Measurements from ENCODE around the gene CDK8.
A peak's percentile ranks its signal among the peaks of the same experiment; 100 is the strongest.
"Not testable (repeated sequence)": the region's sequence is repeated elsewhere in the genome, so short reads cannot be mapped to it uniquely, and the experiment has no call there.

The CDK8 gene

DNA sequence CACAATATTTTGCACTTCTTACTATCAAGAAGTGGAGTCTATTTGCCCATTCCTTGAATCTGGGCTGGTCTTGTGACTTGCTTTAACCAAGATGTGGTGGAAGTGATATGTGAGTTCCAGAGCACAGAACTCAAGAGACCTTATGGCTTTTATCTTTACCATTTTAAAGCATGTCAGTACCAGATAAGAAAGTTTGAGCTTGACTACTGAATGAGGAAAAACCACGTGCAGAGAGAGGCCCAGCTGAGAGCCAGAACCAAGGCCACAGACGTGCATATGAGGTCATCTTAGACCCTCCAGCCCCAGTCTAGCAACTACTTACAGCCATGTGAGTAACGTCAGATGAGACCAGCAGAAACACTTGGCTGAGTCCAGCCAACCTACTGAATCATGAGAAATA is 6.3 kb upstream of the CDK8 start:
- no peak overlapping the region for H3K9ac ChIP-seq (ENCODE audit: low read length)
- H3K4me3 ChIP-seq (ENCODE audit: insufficient read depth, low read length, poor library complexity, severe bottlenecking) = no peak overlapping the region
- no peak overlapping the region for H2AFZ ChIP-seq (ENCODE audit: low read depth, low read length, severe bottlenecking)
- H4K20me1 ChIP-seq (ENCODE audit: low read depth, low read length) = no peaks in the 10 kb centered on the region
- TF ChIP-seq, protein P1, sequence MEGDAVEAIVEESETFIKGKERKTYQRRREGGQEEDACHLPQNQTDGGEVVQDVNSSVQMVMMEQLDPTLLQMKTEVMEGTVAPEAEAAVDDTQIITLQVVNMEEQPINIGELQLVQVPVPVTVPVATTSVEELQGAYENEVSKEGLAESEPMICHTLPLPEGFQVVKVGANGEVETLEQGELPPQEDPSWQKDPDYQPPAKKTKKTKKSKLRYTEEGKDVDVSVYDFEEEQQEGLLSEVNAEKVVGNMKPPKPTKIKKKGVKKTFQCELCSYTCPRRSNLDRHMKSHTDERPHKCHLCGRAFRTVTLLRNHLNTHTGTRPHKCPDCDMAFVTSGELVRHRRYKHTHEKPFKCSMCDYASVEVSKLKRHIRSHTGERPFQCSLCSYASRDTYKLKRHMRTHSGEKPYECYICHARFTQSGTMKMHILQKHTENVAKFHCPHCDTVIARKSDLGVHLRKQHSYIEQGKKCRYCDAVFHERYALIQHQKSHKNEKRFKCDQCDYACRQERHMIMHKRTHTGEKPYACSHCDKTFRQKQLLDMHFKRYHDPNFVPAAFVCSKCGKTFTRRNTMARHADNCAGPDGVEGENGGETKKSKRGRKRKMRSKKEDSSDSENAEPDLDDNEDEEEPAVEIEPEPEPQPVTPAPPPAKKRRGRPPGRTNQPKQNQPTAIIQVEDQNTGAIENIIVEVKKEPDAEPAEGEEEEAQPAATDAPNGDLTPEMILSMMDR (IDR thresholded peaks at IDR 0.05; ENCODE audit: insufficient read depth, low read length, poor library complexity, severe bottlenecking) = no peak
- TF ChIP-seq EZH2phosphoT487 (conservative IDR thresholded peaks at IDR 0.05; ENCODE audit: low read length) = no peak
- no peaks in the 10 kb centered on the region for H3K36me3 ChIP-seq (ENCODE audit: low read length)
- H3K27me3 ChIP-seq (ENCODE audit: low read length) = no peaks in the 10 kb centered on the region
- 0 out of 2 replicates have a peak, but pooled peaks cover 3% of the 10 kb centered on the region for H3K9me3 ChIP-seq (ENCODE audit: insufficient read depth, low read length)
- no peak overlapping the region for H3K4me2 ChIP-seq (ENCODE audit: low read depth, low read length, poor library complexity, severe bottlenecking)
- H3K9me2 ChIP-seq (replicated peaks; ENCODE audit: insufficient read depth, low read length) = no peaks in the 10 kb centered on the region
- H3F3A ChIP-seq (ENCODE audit: insufficient read depth) = no peaks in the 10 kb centered on the region
- no peaks in the 10 kb centered on the region for H3K79me2 ChIP-seq (ENCODE audit: insufficient read depth, low read length)
- H3K27ac ChIP-seq (ENCODE audit: low read depth, low read length) = no peak overlapping the region

DNA sequence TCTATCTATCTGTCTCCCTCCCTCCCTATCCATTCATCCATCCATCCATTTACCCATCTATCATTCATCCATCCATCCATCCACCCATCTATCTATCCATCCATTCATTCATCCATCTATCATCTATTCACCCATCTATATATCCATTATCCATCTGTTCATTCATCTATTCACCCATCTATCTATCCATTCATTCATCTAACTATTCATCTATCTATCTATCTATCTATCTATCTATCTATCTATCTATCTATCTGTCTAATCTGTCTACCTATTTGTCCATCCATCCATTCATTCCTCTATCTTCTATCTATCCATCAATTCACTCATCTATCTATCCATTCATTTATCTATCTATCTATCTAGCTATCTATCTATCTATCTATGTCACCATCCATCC is 4.4 kb upstream of the CDK8 start:
- Histone ChIP-seq H4K20me1 (ENCODE audit: low read depth, low read length) (no peaks in the 10 kb centered on the region), H3K79me2 (ENCODE audit: insufficient read depth, low read length) (peaks cover 2% of the 10 kb centered on the region), H3K9me3 (ENCODE audit: insufficient read depth, low read length) (no peaks in the 10 kb centered on the region), H3K36me3 (ENCODE audit: low read length) (no peaks in the 10 kb centered on the region), H3K27ac (ENCODE audit: low read depth, low read length) (no peak overlapping the region), H3F3A (ENCODE audit: insufficient read depth) (no peaks in the 10 kb centered on the region), H2AFZ (ENCODE audit: low read depth, low read length, severe bottlenecking) (no peak overlapping the region), H3K4me3 (ENCODE audit: insufficient read depth, low read length, poor library complexity, severe bottlenecking) (no peak overlapping the region), H3K9ac (ENCODE audit: low read length) (no peak overlapping the region), H3K4me2 (ENCODE audit: low read depth, low read length, poor library complexity, severe bottlenecking) (no peak overlapping the region), H3K27me3 (ENCODE audit: low read length) (no peaks in the 10 kb centered on the region), H3K9me2 (replicated peaks; ENCODE audit: insufficient read depth, low read length) (no peaks in the 10 kb centered on the region)
- no peak for TF ChIP-seq EZH2phosphoT487 (conservative IDR thresholded peaks at IDR 0.05; ENCODE audit: low read length)
- TF ChIP-seq, protein P1 (IDR thresholded peaks at IDR 0.05; ENCODE audit: insufficient read depth, low read length, poor library complexity, severe bottlenecking) = no peak

DNA sequence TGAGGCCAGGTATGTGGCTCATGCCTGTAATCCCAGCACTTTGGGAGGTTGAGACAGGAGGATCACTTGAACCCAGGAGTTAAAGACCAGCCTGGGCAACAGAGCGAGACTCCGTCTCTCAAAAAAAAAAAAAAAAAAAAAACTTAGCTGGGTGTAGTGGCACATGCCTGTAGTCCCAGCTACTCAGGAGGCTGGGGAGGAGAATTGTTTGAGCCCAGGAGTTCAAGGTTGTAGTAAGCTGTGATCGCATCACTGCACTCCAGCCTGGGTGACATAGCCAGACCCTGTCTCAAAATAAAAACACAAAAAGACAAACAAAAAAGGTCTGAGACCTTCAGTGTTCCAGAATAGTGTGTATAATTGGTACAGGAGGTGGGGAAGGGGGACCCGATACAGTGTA is 1.9 kb upstream of the CDK8 start:
- H3K4me3 ChIP-seq (ENCODE audit: insufficient read depth, low read length, poor library complexity, severe bottlenecking); H3K27me3 ChIP-seq (ENCODE audit: low read length); H3K36me3 ChIP-seq (ENCODE audit: low read length); H3K9me2 ChIP-seq (replicated peaks; ENCODE audit: insufficient read depth, low read length); H3K9me3 ChIP-seq (ENCODE audit: insufficient read depth, low read length); H3K27ac ChIP-seq (ENCODE audit: low read depth, low read length); H3F3A ChIP-seq (ENCODE audit: insufficient read depth); H3K9ac ChIP-seq (ENCODE audit: low read length); H2AFZ ChIP-seq (ENCODE audit: low read depth, low read length, severe bottlenecking); H3K4me2 ChIP-seq (ENCODE audit: low read depth, low read length, poor library complexity, severe bottlenecking): not testable (repeated sequence)
- Histone ChIP-seq H4K20me1 (ENCODE audit: low read depth, low read length) (peaks cover 17% of the 10 kb centered on the region), H3K79me2 (ENCODE audit: insufficient read depth, low read length) (peaks cover 26% of the 10 kb centered on the region)

DNA sequence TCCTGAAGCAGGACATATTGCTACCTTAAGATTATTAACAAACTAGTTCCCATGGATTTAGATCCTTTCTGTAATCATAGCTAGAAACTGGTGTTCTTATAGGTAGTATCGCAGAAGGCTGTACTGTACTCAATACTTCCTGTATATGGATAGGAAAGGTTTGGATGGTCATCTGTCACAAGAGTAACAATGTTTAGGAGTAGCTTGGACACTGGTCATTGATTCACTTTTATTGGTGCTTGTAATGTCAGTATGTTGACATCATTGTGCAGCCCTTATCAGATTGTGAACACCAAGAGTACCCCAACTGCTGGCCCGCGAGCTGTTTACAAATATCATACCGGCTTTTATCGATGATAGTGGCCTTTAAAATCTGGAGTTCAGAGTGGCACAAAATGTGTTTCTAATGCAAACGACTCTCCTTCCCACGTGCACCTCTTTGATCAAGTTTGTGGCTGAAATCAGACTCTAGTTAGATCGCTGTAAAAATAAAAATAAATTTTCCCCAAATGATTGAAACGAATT is 605 bp upstream of the CDK8 start:
- Histone ChIP-seq H3F3A (ENCODE audit: insufficient read depth) (no peaks in the 10 kb centered on the region; the same call in 1 of the 2 replicates), H3K9me3 (ENCODE audit: insufficient read depth, low read length) (no peaks in the 10 kb centered on the region), H3K27ac (ENCODE audit: low read depth, low read length) (peak overlapping the region; percentile 83), H3K4me2 (ENCODE audit: low read depth, low read length, poor library complexity, severe bottlenecking) (peak overlapping the region; percentile 88), H3K9me2 (replicated peaks; ENCODE audit: insufficient read depth, low read length) (no peaks in the 10 kb centered on the region), H3K79me2 (ENCODE audit: insufficient read depth, low read length) (peaks cover 39% of the 10 kb centered on the region), H3K9ac (ENCODE audit: low read length) (peak overlapping the region; percentile 74), H3K36me3 (ENCODE audit: low read length) (no peaks in the 10 kb centered on the region), H2AFZ (ENCODE audit: low read depth, low read length, severe bottlenecking) (peak overlapping the region; percentile 97), H3K4me3 (ENCODE audit: insufficient read depth, low read length, poor library complexity, severe bottlenecking) (peak overlapping the region; percentile 93), H4K20me1 (ENCODE audit: low read depth, low read length) (peaks cover 24% of the 10 kb centered on the region), H3K27me3 (ENCODE audit: low read length) (no peaks in the 10 kb centered on the region)
- TF ChIP-seq, protein P1 (IDR thresholded peaks at IDR 0.05; ENCODE audit: insufficient read depth, low read length, poor library complexity, severe bottlenecking) = no peak
